LHCN-M2 (cell line): ENCODE results near the gene AMFR. TPM values are rescaled to one million over a fixed set of nuclear protein-coding genes. Genes with fewer than 3 reads are reported as not detected.

Experiments
- DNase-seq: peaks from one replicate; pipeline ENCODE4 v3.0.0-alpha.2; 2012; ENCODE audit warnings: low read depth
- total RNA-seq: library from RNA; depleted of rRNA; stranded (reverse); fragments of >200 nt; gene quantifications from 2 replicates; pipeline ENCODE4 v1.2.3, GENCODE V29; 2014

The AMFR gene
- total RNA-seq, 1 experiment from 2014 or later = 134 TPM

DNA sequence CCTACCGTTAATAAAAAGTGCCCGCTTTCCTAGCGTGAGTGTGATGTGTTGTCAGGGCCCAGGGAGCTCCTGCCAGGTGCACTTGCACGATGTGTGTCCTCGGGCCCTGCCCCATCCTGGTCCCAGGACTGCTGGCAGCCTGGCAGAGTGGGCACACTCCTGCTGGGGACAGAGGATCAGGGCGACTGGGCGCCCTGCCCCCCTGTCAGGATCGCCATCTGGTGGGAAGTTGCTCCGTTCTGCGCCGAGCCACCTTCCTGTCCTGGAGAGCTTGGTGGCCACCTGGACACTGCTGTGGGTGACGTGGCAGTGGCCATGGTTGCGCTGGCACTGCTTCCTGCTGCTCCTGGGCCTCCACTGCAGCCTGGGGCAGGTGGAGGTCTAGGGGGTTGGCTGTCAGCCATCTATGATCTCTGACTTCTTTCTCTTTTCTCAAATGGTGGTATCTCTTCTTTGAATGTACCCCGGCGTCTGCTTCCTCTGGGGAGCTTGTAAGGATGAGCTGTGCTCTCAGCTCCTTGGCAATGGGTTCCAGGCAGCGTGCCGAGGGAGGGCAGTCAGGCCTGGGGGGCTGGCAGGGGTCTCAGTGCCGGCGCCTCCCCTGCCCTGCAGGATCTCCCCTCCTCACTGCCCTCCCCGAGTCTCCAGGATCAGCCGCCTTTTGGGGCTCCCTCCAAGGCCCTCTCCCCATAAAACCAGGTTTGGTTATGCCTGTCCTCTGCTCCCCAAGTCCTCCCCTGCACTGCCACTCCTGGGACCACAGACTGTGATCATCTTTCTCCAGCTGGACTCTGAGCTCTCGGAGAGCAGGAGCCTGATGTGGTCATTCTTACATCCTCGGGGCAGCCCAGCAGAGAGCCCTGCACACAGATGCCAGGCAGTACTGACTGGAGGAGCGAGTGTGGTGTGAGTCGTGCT is 76.9 kb downstream of the AMFR start:
- DNase-seq = no peak

DNA sequence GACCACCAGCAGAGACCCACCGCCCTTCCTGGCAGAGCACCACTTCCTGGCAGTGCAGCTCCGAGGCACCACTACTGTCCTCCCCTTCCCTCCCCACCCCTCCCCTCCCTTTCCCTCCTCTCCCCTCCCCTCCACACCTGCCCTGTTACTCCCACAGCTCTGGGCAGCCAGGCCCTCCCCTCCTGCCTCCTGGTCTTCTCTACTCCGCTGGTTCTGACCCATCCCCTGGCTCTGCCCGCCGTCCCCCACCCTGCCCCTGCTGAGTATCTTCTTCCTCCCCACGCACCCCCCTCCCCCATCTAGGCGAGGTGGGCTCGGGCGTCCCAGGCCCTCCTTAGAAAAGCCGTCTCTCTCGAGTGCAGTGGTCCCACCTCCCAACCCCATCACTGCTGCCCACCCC is 77.7 kb downstream of the AMFR start:
- DNase-seq = no peak

DNA sequence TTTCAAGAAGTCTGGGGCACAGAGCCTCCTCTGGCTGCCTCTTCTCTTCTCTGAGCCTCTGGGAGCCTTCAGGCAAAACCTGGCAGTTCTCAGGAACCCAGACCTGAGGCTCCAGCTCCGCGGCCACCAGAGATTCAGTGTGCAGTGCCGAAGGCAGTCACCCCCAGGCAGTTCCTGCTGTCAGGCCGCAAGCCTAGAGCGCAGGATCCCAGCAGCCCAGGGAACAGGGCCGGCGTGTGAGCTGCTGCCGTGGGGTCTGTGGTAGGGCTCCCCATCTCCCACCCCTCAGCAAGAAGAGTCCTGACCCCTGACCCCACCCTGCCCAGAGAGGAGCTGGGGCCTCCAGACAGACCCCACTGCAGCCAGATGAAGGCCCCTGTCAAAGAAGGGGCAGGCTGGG is 78.2 kb downstream of the AMFR start:
- no peak for DNase-seq

DNA sequence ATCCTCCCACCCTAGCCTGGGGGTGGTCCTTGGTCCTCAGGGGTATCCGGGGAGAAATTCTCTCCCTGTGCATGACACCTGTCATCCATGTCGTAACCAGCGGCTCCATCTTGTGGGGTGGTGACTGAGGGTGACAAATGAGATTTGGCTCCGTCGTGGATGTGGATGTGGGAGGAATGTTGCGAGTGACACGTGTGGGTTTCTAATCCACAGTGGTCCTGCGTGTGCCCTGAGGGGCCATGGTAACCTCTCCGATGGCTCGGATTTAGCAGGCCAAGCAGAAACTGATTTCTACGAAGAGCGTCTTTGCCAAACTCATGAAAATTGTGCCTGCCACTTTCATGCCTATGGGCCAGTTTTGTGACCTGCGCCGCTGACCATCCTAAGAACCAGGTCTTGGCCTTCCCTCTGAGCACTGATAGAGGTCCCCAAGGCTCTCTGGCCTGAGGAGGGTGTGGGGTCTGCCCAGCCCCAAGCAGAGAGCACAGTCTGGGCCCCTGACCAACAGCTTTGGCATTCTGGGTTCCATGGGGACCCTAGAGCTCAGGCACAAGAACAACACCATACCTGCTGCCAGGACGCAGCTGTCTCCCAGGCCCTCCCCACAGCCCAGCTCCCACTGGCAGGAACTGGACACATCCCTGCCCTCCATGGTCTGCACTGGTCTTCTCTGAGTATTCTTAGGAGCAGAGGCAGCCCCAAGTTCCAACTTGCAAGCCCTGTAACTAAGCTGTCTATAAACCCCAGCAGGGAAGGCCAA is 79.0 kb downstream of the AMFR start:
- no peak for DNase-seq

DNA sequence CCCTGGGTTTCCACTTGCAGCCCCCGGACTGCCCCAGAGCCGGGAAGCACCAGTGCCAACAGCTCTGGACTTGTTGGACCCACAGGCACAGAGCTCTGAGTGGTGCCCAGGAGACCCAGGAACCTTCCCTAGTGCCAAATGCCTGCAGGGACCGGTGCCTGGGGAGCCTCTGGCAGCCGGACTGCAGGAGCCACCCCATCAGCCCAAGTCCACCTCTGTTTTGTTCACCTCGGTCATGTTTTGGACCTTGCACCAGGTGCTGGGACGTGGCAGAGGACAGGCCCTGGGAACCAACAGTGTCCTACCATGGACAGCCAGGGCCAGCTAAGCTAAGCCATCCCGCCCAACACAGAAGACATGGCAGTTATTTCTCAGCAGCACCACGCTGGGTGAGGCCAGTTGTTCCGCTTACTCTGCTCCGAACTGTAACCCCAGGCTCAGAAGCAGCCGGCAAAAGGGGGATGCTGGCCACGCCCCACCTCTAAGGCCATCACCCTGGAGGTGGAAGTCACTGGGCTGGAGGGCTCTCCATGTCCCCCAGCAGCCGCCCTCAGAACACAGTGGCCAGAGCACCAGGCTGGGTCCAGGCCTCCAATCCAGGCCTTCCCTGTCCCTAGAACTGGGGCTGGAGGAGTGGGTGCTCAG is 79.8 kb downstream of the AMFR start:
- no peak for DNase-seq

DNA sequence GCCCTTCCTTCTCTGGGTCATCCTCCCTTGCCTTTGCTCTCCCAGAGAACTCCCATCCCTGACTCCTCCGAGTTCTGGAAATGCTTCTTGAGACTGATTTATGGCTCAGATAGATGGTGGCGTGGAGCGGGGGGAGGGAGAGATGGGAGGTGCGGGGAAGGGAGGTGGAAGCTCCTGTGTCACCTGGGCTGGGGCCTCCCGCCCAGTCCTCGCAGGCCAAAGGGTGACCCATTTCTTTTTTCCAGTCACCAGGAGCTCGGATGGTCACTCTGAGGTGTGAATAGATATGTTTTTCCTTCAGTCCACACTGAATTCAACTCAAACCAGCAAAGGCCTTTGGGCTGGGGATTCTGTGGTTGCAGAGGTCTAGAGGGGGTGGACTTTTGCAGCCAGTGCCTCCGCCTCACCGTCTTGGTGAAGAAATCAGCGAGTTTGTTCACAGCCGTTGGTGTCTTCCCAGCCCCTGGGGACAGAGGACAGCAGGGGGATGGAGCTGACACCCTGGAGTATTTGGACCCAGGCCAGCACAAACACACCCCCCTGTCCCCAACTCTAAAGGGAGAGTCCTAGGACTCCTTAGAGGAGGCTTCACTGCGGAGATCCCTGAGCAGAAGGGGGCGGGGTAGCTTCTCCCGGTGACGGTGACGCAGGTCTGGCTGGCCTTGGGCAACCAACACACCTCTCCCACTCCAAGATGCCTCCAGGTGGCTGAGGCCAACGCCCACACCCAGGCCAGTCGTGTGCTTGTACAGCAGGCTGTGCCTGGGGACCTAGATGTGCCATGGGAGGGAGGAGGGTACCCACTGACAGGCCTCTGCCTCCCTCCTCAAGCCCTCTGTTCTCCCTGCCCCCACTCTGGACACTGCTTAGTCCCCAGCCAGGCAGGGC is 80.6 kb downstream of the AMFR start:
- DNase-seq = no peak

DNA sequence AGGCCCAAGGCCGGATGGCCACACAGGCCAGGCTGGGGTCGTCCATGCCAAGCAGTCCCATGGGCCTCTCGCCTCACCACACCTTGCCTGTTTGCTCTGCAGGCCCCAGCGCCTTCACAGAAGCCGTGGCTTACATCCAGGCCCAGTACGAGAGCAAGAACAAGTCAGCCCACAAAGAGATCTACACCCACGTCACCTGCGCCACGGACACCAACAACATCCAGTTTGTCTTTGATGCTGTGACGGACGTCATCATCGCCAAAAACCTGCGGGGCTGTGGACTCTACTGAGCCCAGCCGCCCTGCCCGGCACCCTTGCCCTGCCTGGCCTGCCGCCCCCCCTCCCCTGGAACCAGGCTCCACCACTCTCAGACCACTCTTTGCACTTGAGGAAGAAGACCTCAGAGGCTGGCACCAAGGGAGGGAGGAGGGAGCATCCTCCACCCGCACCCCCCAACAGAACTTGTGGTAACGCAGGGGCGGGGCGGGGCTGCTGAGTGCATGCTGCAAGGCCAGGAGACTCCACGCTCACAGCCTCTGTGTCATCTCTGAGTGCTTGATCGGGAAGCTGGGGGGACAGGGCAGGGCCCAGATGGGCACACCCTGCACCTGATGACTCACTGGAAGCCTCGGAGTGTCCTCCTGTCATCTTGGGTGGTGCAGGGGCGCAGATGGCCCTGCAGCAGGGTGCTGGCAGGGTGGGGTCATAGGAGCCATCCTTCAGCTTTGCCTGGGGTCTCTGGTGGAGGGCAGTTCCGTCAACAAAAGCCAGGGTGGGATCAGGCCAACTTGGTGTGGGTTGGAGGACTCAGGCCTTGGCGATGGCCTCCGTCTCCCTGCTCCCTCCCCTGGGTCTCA is 81.5 kb downstream of the AMFR start:
- DNase-seq = peak; percentile 9

DNA sequence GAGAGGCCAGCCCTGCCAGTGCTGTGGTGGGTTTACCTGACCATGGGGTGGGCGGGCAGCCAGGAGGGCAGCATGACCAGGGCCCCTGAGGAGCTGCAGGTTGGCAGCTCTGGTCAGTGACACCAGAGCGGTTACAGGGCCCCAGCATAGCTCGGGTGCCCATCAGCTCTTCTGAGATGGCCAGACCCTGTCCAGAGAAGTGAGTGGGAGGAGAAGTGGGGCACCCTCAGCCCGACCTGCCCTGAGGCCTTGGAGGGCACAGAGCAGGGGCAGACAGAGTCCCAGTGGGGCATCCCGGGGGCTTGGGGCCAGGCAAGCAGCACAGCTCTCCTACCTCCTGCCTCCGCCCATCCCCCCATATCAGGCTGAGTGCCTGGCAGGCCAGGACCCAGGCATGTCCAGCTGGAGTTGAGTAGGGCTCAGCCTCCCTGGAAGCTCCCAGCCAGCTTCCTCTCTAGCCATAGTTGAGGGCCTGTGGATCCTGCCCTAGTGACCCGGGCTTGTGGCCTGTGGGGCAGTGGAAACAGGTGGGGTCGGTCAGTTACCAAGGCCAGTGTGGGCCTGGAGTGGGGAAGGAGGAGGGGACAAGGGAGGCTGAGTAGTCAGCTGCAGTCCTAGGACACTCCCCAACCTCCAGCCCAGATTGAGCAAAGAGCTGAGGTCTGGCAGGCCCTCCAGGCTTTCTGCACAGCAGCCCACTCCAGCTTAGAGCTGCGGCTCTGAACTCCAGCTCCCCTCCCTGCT is 83.5 kb downstream of the AMFR start:
- peak; percentile 49 for DNase-seq

DNA sequence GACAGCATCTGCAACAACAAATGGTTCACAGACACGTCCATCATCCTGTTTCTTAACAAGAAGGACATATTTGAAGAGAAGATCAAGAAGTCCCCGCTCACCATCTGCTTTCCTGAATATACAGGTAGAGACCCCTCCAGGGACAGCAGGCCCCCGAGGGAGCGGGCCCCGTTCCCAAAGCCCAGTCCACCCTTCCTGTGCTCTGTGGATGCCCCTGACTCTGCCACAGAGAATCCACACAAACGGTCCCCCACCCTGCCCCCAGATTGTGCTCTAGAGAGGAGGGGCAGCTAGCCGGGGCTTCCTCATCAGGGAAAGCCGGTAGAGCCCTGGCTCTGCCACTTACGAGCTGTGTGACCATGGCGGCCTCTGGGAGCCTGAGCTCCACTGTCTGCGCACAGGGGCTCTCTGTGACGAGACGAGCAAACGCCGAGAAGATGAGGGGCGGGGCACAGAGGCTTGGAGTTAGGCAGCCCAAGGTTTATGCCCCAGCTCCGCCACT is 84.4 kb downstream of the AMFR start:
- DNase-seq = no peak

DNA sequence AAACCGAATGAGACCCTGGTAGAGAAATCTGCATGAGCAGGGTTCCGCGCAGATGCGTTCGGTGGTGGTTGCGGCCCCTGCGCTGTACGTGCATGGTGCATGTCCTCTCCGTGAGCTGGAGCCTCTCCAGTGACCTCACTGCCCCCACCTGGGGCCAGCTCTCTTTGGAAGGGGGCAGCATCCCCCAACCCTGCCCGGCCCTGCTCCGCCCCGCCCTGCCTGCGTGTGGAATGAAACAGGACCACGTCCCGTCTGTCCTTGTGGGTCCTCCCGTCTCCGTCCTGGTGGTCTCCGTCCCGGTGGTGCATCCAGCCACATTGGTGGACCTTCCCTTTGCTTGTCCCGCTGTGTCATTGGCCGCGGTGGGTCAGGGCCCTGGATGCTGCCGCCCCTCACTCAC is 84.9 kb downstream of the AMFR start:
- DNase-seq = no peak

DNA sequence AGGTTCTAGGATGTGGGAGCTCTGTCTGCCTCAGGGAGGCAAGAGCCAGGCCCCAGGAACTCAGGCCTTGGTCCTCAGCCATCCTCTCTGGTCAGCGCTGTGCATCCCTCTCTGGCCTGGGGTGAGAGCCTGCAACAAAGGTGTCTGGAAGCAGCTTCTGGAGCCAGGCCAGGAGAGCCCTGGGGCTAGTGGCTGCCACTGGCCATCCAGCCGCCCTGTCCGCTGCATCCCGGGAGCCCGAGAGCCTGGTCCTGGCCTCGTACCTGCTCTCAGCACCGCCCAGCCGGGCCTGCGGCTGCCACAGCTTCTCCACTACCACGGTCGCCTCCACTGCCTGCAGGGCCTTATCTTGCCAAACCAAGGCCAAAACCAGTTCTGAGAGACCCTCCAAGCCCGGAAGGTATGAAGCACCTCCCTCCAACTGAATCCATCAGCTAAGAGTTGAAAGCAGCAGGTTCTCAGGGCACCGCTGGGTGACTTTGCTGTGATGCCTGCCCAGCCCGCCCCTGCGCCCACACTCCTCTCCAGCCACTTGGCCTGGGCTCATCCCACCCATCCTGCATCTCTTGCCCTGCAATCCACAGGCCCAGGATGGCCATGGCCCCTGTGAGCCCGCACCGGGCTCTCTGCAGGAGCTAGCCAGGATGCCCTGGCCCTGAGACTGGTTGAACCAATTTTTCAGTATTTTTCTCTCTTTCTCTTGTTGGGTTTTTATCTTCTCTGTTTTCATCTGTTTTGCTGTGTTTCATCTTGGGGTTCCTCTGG is 85.7 kb downstream of the AMFR start:
- no peak for DNase-seq

DNA sequence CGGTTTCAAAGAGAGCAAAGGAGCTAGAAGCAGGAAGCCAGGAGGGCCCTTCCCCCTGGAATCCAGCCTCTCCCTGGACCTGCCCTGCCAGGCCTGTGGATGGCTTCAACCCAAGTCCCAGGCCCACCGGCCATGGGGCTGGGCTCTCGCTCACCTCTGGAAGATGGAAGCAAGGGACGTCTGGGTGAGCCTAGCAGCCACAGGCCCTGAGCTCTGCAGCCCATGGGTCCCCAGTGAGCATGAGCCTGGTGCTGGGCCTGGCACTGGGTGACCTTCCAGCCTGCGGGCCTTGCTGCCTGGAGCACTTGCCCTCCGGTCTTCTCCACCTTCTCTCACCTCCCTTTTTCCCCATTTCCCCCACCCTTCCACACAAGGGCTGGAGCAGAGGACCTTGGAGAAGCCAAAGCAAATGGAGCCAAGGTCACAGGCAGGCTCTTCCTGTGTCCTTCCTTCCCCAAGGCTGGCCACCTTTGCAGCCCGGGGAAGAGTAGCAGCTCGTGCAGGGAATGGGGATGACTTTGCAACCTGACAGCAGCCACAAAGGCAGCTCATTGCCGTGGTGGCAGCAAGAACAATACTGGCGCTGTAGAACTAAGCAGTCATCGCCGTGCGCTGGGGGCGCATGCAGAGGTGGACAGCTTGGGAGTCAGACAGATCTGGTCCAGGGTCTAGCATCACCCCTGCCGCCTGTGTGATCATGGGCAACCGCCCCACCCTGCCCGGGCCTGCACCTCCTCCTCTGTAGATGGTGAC is 86.6 kb downstream of the AMFR start:
- no peak for DNase-seq

DNA sequence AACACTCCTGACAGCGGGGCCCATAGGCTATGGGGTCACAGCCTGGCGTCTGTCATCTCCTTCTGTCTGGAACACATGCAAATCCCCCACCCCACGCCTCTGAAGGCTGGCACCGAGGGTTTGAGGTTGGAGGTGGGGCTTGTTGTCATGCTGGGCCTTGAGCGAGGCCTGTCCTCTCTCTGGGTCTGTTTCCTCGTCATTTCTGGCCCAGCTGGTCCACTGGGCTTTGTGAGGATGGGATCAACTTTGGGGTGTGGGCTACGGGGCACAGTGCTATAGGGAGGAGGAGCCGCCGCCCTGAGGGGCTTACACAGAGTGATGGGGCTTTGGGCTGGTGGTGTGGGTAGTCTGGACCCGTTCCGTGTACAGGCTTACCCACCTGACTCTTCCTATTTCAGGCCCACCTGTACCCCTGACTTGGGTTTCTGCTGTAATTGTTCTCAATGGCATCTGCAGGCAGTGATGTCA is 87.5 kb downstream of the AMFR start:
- DNase-seq = no peak

DNA sequence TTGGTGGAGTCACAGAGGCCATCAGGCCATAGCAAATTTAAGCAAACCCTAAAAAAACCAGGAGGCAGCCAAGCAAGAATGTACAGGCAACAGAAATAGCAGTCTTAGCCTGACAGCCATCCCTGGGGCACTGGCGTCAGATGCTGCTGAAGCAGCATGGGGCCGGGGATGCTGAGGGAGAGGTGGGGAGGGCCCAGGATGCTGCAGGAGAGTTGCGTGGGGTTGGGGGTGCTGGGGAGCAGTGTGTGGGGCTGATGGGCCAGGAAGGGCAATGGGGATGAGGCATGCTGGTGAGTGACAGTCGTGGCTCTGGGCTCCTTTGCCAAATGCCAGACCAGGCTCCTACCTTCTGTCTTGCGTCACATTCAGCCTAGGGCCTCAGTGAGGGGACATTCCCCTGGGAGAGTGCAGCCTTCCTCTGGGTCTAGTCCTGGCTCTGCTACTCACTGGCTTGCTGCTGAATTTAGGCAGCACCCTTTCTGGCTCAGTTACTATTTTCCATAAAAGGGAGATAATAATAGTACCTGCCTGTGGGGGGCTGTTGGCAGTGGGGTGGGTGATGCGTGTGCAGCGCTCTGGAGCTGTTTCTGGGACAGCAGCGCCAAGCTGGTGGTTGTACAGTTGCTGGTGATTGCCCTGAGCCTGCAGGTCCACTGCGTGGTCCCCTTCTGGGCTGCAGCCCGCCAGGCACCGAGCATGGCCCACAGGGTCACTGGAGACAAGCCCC is 88.1 kb downstream of the AMFR start:
- DNase-seq = no peak

DNA sequence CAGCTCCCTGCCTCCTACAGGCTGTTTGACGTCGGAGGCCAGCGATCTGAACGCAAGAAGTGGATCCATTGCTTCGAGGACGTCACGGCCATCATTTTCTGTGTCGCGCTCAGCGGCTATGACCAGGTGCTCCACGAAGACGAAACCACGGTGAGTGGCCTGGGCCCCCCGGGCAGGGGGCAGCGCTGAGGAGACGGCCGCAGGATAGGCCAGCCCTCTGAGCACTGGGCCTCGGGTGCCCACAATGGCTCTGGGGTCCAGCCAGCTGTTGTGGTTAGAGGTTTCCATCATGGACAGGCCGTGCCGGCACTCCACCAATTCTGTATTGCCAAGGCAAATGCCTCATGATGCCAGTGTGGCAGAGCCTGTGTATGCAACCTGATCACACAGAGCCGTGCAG is 88.6 kb downstream of the AMFR start:
- DNase-seq = peak; percentile 7

DNA sequence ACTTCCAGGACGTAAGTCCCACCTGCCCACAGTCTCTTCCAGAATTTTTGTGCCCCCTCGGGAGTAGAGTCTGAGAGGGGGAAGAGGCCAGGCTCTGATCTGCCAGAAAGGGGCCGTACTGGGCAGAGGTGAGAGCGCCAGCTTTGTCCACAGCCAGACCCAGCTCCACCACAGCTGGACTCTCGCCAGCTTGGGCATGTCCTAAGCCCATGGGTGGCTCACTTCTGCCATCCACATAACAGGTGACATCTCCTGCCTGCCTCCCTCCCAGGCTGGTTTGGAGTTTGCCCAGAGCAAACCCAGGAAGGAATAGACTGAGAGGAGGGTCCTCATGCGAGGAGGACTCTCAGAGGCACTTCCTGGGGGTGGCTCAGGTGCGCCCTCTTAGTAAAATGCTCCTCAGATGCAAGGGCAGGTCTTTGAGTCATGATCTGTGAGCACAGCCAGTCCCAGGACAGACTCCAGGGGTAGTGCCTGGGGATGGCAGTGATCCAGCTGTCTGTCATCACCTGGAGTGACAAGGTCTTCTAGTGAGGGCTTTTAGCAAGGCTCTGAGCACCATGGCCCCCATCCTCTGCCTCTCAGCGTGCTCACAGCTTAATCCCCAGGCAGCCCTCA is 89.2 kb downstream of the AMFR start:
- DNase-seq = no peak

DNA sequence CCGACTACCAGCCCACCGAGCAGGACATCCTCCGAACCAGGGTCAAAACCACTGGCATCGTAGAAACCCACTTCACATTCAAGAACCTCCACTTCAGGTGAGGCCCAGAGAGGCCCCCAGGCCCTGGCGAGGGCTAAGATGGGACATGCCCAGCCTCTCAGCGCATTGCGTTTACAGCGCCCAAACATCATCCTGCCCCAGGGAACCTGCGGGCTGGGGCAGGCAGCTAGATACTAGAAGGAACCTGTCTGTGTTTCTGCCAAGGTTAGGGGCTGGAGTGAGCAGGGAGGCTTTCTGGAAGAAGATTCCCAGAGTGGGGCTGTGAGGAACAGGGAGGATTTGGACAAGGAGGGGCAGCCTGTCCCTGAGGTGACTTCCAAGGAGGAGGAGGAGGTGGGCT is 90.6 kb downstream of the AMFR start:
- DNase-seq = no peak
